HEK293 (cell line): ENCODE data around the gene RSRC1.
"Not testable (repeated sequence)": the region's sequence is repeated elsewhere in the genome, so short reads cannot be mapped to it uniquely, and the experiment has no call there.

Experiments
- CTCF ChIA-PET: fragments of 350-600 bp; formaldehyde crosslinking; extraction: SDS; loops from one replicate; lab custom pipeline; 2021; ENCODE audit warnings: antibody characterized with exemption; lab: Yijun Ruan, JAX
- POLR2A ChIA-PET: fragments of 300-600 bp; formaldehyde crosslinking; extraction: SDS; loops from one replicate; lab custom pipeline; 2020; ENCODE audit warnings: antibody characterized with exemption, inconsistent platforms; lab: Yijun Ruan, JAX
- H3K27ac ChIP-seq: fragments of 200-500 bp; sonication (Bioruptor generic); 2 replicates; pipeline ENCODE4 v1.5.1; 2014; ENCODE audit warnings: low read depth, low read length, control low read depth, inconsistent platforms; ENCODE audit errors: extremely low read depth
- H3K36me3 ChIP-seq, 2 experiments: fragments of 200-500 bp in 1 of 2; sonication (Bioruptor generic) in 1 of 2; 1 replicate in 1 of 2; 2 replicates in 1 of 2; pipeline ENCODE4 v1.5.1; 2014 to 2017; ENCODE audit warnings: inconsistent platforms in 2 of 2, low read length in 2 of 2; ENCODE audit not compliant: control insufficient read depth in 2 of 2, insufficient read depth in 1 of 2
- H3K4me1 ChIP-seq: fragments of 200-500 bp; sonication (Bioruptor generic); 2 replicates; pipeline ENCODE4 v1.5.1; 2014; ENCODE audit warnings: mild to moderate bottlenecking, low read length, inconsistent platforms; ENCODE audit not compliant: control insufficient read depth, insufficient read depth
- H3K4me3 ChIP-seq: 2 replicates; pipeline ENCODE4 v1.5.1; 2011; ENCODE audit warnings: low read depth, mild to moderate bottlenecking, control low read depth, low read length, moderate library complexity
- H3K9me3 ChIP-seq: fragments of 200-500 bp; sonication (Bioruptor generic); 2 replicates; pipeline ENCODE4 v1.5.1; 2014; ENCODE audit warnings: low read depth, low read length, inconsistent platforms; ENCODE audit not compliant: control insufficient read depth, insufficient read depth
- BCL11B ChIP-seq: fragments of 450-650 bp; formaldehyde crosslinking; IDR thresholded peaks from 2 replicates; pipeline ENCODE4 v1.5.1; 2016; ENCODE audit warnings: low read depth, missing biosample characterization, missing genetic modification characterization
- FEZF1 ChIP-seq: fragments of 450-650 bp; formaldehyde crosslinking; IDR thresholded peaks from 2 replicates; pipeline ENCODE4 v1.5.1; 2016; ENCODE audit warnings: missing biosample characterization, missing genetic modification characterization
- GLIS2 ChIP-seq: fragments of 450-650 bp; formaldehyde crosslinking; IDR thresholded peaks from 2 replicates; pipeline ENCODE4 v1.5.1; 2016; ENCODE audit warnings: missing biosample characterization, missing genetic modification characterization
- HOXD13 ChIP-seq: sonication (generic); formaldehyde crosslinking; IDR thresholded peaks from 2 replicates; pipeline ENCODE4 v1.8.0; 2022; ENCODE audit warnings: missing genetic modification reagents, borderline replicate concordance
- KLF7 ChIP-seq: fragments of 450-650 bp; formaldehyde crosslinking; IDR thresholded peaks from 2 replicates; pipeline ENCODE4 v1.5.1; 2016; ENCODE audit warnings: missing biosample characterization, missing genetic modification characterization, borderline replicate concordance
- KLF8 ChIP-seq: fragments of 450-650 bp; formaldehyde crosslinking; IDR thresholded peaks from 2 replicates; pipeline ENCODE4 v1.5.1; 2016; ENCODE audit warnings: missing biosample characterization, missing genetic modification characterization
- PRDM10 ChIP-seq: fragments of 450-650 bp; formaldehyde crosslinking; IDR thresholded peaks from 2 replicates; pipeline ENCODE4 v1.5.1; 2016; ENCODE audit warnings: missing biosample characterization, missing genetic modification characterization
- RBAK ChIP-seq: fragments of 450-650 bp; formaldehyde crosslinking; IDR thresholded peaks from 2 replicates; pipeline ENCODE4 v1.5.1; 2016; ENCODE audit warnings: missing biosample characterization, missing genetic modification characterization
- SETDB1 ChIP-seq: IDR thresholded peaks from one replicate; pipeline ENCODE4 v1.6.1; 2017; ENCODE audit warnings: mild to moderate bottlenecking, low read length, moderate library complexity, mixed read lengths; ENCODE audit not compliant: insufficient read length
- ZBTB44 ChIP-seq: fragments of 450-650 bp; IDR thresholded peaks from 2 replicates; pipeline ENCODE4 v1.5.1; 2018; ENCODE audit warnings: missing biosample characterization, mild to moderate bottlenecking, missing genetic modification characterization
- ZNF112 ChIP-seq: fragments of 450-650 bp; formaldehyde crosslinking; IDR thresholded peaks from 2 replicates; pipeline ENCODE4 v1.5.0; 2017; ENCODE audit warnings: missing biosample characterization, missing genetic modification characterization
- ZNF138 ChIP-seq: fragments of 450-650 bp; formaldehyde crosslinking; IDR thresholded peaks from 2 replicates; pipeline ENCODE4 v1.5.1; 2016; ENCODE audit warnings: missing biosample characterization, missing genetic modification characterization, borderline replicate concordance
- ZNF140 ChIP-seq: fragments of 450-650 bp; formaldehyde crosslinking; IDR thresholded peaks from 2 replicates; pipeline ENCODE4 v1.5.1; 2016; ENCODE audit warnings: missing biosample characterization, missing genetic modification characterization
- ZNF175 ChIP-seq: fragments of 450-650 bp; formaldehyde crosslinking; IDR thresholded peaks from 2 replicates; pipeline ENCODE4 v1.5.1; 2016; ENCODE audit warnings: missing biosample characterization, missing genetic modification characterization
- ZNF221 ChIP-seq: fragments of 450-650 bp; formaldehyde crosslinking; IDR thresholded peaks from 2 replicates; pipeline ENCODE4 v1.5.1; 2017; ENCODE audit warnings: missing biosample characterization, missing genetic modification characterization, borderline replicate concordance
- ZNF24 ChIP-seq: fragments of 450-650 bp; formaldehyde crosslinking; IDR thresholded peaks from 2 replicates; pipeline ENCODE4 v1.5.1; 2016; ENCODE audit warnings: missing biosample characterization, missing genetic modification characterization
- ZNF302 ChIP-seq: fragments of 450-650 bp; formaldehyde crosslinking; IDR thresholded peaks from 2 replicates; pipeline ENCODE4 v1.5.1; 2016; ENCODE audit warnings: missing biosample characterization, missing genetic modification characterization, low read depth
- ZNF354C ChIP-seq: fragments of 450-650 bp; formaldehyde crosslinking; IDR thresholded peaks from 2 replicates; pipeline ENCODE4 v1.5.1; 2016; ENCODE audit warnings: missing biosample characterization, missing genetic modification characterization, low read depth, borderline replicate concordance
- ZNF423 ChIP-seq: fragments of 450-650 bp; formaldehyde crosslinking; IDR thresholded peaks from 2 replicates; pipeline ENCODE4 v1.5.1; 2016; ENCODE audit warnings: missing biosample characterization, missing genetic modification characterization
- ZNF580 ChIP-seq: fragments of 450-650 bp; formaldehyde crosslinking; IDR thresholded peaks from 2 replicates; pipeline ENCODE4 v1.5.1; 2016; ENCODE audit warnings: missing biosample characterization, missing genetic modification characterization
- ZNF623 ChIP-seq: fragments of 450-650 bp; formaldehyde crosslinking; IDR thresholded peaks from 2 replicates; pipeline ENCODE4 v1.5.1; 2016; ENCODE audit warnings: missing biosample characterization, missing genetic modification characterization
- ZNF658 ChIP-seq: fragments of 450-650 bp; formaldehyde crosslinking; IDR thresholded peaks from 2 replicates; pipeline ENCODE4; 2016; ENCODE audit warnings: missing biosample characterization, missing genetic modification characterization
- ZNF791 ChIP-seq: fragments of 450-650 bp; formaldehyde crosslinking; IDR thresholded peaks from 2 replicates; pipeline ENCODE4 v1.5.1; 2016; ENCODE audit warnings: missing biosample characterization, missing genetic modification characterization
- ZNF843 ChIP-seq: fragments of 450-650 bp; formaldehyde crosslinking; IDR thresholded peaks from 2 replicates; pipeline ENCODE4 v1.5.1; 2016; ENCODE audit warnings: missing biosample characterization, missing genetic modification characterization
- ZSCAN23 ChIP-seq: fragments of 450-650 bp; formaldehyde crosslinking; IDR thresholded peaks from 2 replicates; pipeline ENCODE4 v1.5.1; 2016; ENCODE audit warnings: missing biosample characterization, missing genetic modification characterization
- TF ChIP-seq, protein P1 (sequence below): fragments of 450-650 bp; formaldehyde crosslinking; IDR thresholded peaks from 2 replicates; pipeline ENCODE4 v1.5.1; 2016; ENCODE audit warnings: missing biosample characterization, missing genetic modification characterization, low read depth

Gene RSRC1

GRCh38 chr3:158337110-158337509 lies 227.2 kb downstream of the RSRC1 start (continued):
- no peak for TF ChIP-seq ZNF658
- TF ChIP-seq GLIS2 (tag by site-specific recombination): no peak

- no peaks in the 10 kb centered on the region for H3K4me1 ChIP-seq
Observed at GRCh38 chr3:158339638-158340037, 229.7 kb downstream of the RSRC1 start.

GRCh38 chr3:158340951-158341350 lies 231.1 kb downstream of the RSRC1 start:
- POLR2A ChIA-PET, CTCF ChIA-PET, H3K9me3 ChIP-seq, H3K36me3 ChIP-seq, H3K27ac ChIP-seq, H3K4me3 ChIP-seq, H3K4me1 ChIP-seq: not testable (repeated sequence)

More at GRCh38 chr3:158339638-158340037, 229.7 kb downstream of the RSRC1 start:
- no peaks in the 10 kb centered on the region for H3K36me3 ChIP-seq
- no peaks in the 10 kb centered on the region for H3K9me3 ChIP-seq
- no peak overlapping the region for H3K27ac ChIP-seq
- no peak for TF ChIP-seq BCL11B
- TF ChIP-seq KLF7 (tag by site-specific recombination): no peak
- TF ChIP-seq ZNF140: no peak
- TF ChIP-seq ZNF138 (tag by site-specific recombination): no peak
- TF ChIP-seq ZBTB44 (tag by site-specific recombination): no peak
- TF ChIP-seq FEZF1 (tag by site-specific recombination): no peak
- no peak for TF ChIP-seq ZNF112 (tag by site-specific recombination)
- TF ChIP-seq ZSCAN23 (tag by site-specific recombination): no peak
- TF ChIP-seq HOXD13 (CRISPR knock-in tag): no peak
- TF ChIP-seq, protein P1, sequence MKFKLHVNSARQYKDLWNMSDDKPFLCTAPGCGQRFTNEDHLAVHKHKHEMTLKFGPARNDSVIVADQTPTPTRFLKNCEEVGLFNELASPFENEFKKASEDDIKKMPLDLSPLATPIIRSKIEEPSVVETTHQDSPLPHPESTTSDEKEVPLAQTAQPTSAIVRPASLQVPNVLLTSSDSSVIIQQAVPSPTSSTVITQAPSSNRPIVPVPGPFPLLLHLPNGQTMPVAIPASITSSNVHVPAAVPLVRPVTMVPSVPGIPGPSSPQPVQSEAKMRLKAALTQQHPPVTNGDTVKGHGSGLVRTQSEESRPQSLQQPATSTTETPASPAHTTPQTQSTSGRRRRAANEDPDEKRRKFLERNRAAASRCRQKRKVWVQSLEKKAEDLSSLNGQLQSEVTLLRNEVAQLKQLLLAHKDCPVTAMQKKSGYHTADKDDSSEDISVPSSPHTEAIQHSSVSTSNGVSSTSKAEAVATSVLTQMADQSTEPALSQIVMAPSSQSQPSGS (tag by site-specific recombination): no peak
- no peak for TF ChIP-seq ZNF843 (tag by site-specific recombination)
- TF ChIP-seq ZNF580 (tag by site-specific recombination): no peak
- no peak for TF ChIP-seq ZNF302 (tag by site-specific recombination)
- no peak for TF ChIP-seq ZNF24 (tag by site-specific recombination)
- TF ChIP-seq ZNF791 (tag by site-specific recombination): no peak
- no peak for TF ChIP-seq SETDB1
- no peak for TF ChIP-seq ZNF175 (tag by site-specific recombination)
- no peak for TF ChIP-seq ZNF423 (tag by site-specific recombination)
- ChIA-PET POLR2A (no interaction called here), CTCF (no interaction called here)
- H3K4me3 ChIP-seq: no peak overlapping the region

DNA sequence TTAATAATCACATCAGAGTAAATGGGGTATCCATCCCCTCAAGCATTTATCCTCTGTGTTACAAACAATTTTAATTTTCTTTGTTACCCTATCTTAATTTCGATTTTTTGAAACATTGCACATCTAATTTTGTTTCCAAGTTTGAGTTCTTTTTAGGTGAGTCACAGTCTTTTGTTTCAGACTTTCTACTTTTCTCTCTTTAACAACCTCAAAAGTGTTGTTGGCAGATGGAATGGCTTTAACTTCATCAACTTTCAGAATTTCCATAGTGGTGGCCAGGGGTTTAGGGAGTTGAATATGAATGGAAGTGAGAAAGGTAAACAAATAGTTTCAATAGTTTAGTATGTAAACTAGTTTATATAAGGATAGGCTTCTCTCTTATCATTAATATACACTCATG lies 238.1 kb downstream of the RSRC1 start:
- Histone ChIP-seq H3K27ac (no peak overlapping the region), H3K4me3 (no peak overlapping the region), H3K9me3 (no peaks in the 10 kb centered on the region), H3K36me3 (no peaks in the 10 kb centered on the region), H3K4me1 (no peaks in the 10 kb centered on the region)
- ChIA-PET CTCF (no interaction called here), POLR2A (no interaction called here)
- TF ChIP-seq PRDM10 (tag by site-specific recombination) (no peak), ZNF623 (tag by site-specific recombination) (no peak), ZNF354C (no peak), RBAK (tag by site-specific recombination) (no peak), ZNF221 (tag by site-specific recombination) (no peak), KLF8 (tag by site-specific recombination) (no peak)
